Right atrium auricular region (tissue), 2 donors: ENCODE data around the gene SP8. TPM values are rescaled to one million over a fixed set of nuclear protein-coding genes. Genes with fewer than 3 reads are reported as not detected.
"Not testable (repeated sequence)": the region's sequence is repeated elsewhere in the genome, so short reads cannot be mapped to it uniquely, and the experiment has no call there.

Experiments used
- DNase-seq: peaks from one replicate; pipeline ENCODE4 v3.0.0-alpha.2; 2019; ENCODE audit warnings: low spot score
- H3K27ac ChIP-seq, 2 donors: fragments of 200-600 bp; sonication (generic); 1 replicate in 1 of 2; 2 replicates in 1 of 2; pipeline ENCODE4 v1.5.1; 2016 to 2019
- H3K27me3 ChIP-seq, 2 donors: fragments of 200-600 bp; sonication (generic); one replicate each; pipeline versions ENCODE4 v1.5.1 to v1.6.0; 2017 to 2019
- H3K36me3 ChIP-seq: fragments of 200-600 bp; sonication (generic); one replicate; pipeline ENCODE4 v1.5.1; 2016
- H3K4me1 ChIP-seq, 2 donors: fragments of 200-600 bp; sonication (generic); one replicate each; pipeline versions ENCODE4 v1.5.1 to v1.6.0; 2017 to 2019
- H3K4me3 ChIP-seq, 2 donors: fragments of 200-600 bp; sonication (generic); 1 replicate in 1 of 2; 2 replicates in 1 of 2; pipeline ENCODE4 v1.5.1; 2017 to 2019; ENCODE audit warnings: mild to moderate bottlenecking in 1 of 2, moderate library complexity in 1 of 2
- H3K9me3 ChIP-seq, 2 donors: fragments of 200-600 bp; sonication (generic); one replicate each; pipeline ENCODE4 v1.5.1; 2019
- total RNA-seq, 2 donors: library from RNA; depleted of rRNA; stranded (reverse); fragments of >200 nt; gene quantifications; one replicate each; pipeline ENCODE4 v1.1.0, GENCODE V29; 2016
- TF ChIP-seq, protein P1 (sequence below), 2 donors: fragments of 200-600 bp; sonication (generic); IDR thresholded peaks; one replicate each; pipeline ENCODE4 v1.5.1; 2019; ENCODE audit warnings: antibody characterized with exemption in 2 of 2

The SP8 gene
- total RNA-seq, 2 donors from 2014 or later = not detected

GRCh38 chr7:20828947-20829346 lies 42.3 kb upstream of the SP8 start:
- no peak overlapping the region for H3K27ac ChIP-seq

DNA sequence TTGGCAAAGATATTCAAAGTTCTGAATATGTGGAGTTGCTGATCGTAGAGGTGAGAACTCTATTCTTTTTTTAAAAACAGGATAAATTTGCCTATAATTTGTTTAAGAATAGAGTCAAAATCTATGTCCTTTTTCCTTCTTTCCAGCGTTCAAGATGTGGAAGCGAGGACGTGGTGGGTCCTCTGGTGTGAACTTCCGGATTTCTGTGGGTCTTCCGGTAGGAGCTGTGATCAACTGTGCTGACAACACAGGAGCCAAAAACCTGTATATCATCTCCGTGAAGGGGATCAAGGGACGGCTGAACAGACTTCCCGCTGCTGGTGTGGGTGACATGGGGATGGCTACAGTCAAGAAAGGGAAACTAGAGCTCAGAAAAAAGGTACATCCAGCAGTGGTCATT lies 40.5 kb upstream of the SP8 start:
- TF ChIP-seq, protein P1, sequence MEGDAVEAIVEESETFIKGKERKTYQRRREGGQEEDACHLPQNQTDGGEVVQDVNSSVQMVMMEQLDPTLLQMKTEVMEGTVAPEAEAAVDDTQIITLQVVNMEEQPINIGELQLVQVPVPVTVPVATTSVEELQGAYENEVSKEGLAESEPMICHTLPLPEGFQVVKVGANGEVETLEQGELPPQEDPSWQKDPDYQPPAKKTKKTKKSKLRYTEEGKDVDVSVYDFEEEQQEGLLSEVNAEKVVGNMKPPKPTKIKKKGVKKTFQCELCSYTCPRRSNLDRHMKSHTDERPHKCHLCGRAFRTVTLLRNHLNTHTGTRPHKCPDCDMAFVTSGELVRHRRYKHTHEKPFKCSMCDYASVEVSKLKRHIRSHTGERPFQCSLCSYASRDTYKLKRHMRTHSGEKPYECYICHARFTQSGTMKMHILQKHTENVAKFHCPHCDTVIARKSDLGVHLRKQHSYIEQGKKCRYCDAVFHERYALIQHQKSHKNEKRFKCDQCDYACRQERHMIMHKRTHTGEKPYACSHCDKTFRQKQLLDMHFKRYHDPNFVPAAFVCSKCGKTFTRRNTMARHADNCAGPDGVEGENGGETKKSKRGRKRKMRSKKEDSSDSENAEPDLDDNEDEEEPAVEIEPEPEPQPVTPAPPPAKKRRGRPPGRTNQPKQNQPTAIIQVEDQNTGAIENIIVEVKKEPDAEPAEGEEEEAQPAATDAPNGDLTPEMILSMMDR (IDR thresholded peaks at IDR 0.05) = no peak
- Histone ChIP-seq H3K36me3 (no peaks in the 10 kb centered on the region), H3K9me3 (no peaks in the 10 kb centered on the region), H3K4me3 (no peak overlapping the region), H3K27ac (no peak overlapping the region), H3K27me3 (no peaks in the 10 kb centered on the region), H3K4me1 (no peaks in the 10 kb centered on the region)
- DNase-seq = no peak

More at GRCh38 chr7:20828947-20829346, 42.3 kb upstream of the SP8 start:
- Histone ChIP-seq H3K4me3 (no peak overlapping the region), H3K36me3 (no peaks in the 10 kb centered on the region), H3K9me3 (no peaks in the 10 kb centered on the region), H3K27me3 (no peaks in the 10 kb centered on the region), H3K4me1 (no peaks in the 10 kb centered on the region)
- no peak for DNase-seq
- TF ChIP-seq, protein P1 (IDR thresholded peaks at IDR 0.05) = no peak

- no peak for DNase-seq
- Histone ChIP-seq H3K27ac (no peak overlapping the region), H3K9me3 (no peaks in the 10 kb centered on the region), H3K36me3 (no peaks in the 10 kb centered on the region), H3K27me3 (no peaks in the 10 kb centered on the region), H3K4me3 (no peak overlapping the region), H3K4me1 (no peaks in the 10 kb centered on the region)
- TF ChIP-seq, protein P1 (IDR thresholded peaks at IDR 0.05) = no peak
Observed at GRCh38 chr7:20826243-20826642, 39.6 kb upstream of the SP8 start.

DNA sequence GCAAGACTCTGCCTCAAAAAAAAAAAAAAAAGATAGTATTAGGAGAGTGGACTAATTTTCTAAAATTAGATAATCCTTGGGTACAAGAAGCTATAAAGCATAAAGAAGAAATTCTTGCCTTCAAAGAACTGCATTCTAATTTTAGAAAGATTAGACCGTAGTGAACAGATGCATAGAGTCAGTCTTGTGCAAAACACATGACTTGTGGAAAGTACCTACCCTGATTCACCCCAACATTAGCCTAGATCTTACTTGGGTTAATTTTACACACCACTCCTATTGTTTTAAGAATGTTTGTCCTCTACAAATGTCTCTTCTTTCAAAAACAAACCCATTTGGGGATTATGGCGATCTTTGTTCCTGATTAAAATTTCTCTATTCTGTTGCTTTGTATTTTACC lies 38.9 kb upstream of the SP8 start:
- TF ChIP-seq, protein P1 (IDR thresholded peaks at IDR 0.05) = no peak
- H3K4me3 ChIP-seq = no peak overlapping the region
- no peak overlapping the region for H3K27ac ChIP-seq
- no peaks in the 10 kb centered on the region for H3K27me3 ChIP-seq
- DNase-seq = no peak
- H3K36me3 ChIP-seq = no peaks in the 10 kb centered on the region
- no peaks in the 10 kb centered on the region for H3K9me3 ChIP-seq
- H3K4me1 ChIP-seq = no peaks in the 10 kb centered on the region

GRCh38 chr7:20821390-20821789 lies 34.7 kb upstream of the SP8 start:
- H3K36me3 ChIP-seq, H3K27ac ChIP-seq, H3K4me3 ChIP-seq, H3K4me1 ChIP-seq, DNase-seq, H3K27me3 ChIP-seq, H3K9me3 ChIP-seq: not testable (repeated sequence)

DNA sequence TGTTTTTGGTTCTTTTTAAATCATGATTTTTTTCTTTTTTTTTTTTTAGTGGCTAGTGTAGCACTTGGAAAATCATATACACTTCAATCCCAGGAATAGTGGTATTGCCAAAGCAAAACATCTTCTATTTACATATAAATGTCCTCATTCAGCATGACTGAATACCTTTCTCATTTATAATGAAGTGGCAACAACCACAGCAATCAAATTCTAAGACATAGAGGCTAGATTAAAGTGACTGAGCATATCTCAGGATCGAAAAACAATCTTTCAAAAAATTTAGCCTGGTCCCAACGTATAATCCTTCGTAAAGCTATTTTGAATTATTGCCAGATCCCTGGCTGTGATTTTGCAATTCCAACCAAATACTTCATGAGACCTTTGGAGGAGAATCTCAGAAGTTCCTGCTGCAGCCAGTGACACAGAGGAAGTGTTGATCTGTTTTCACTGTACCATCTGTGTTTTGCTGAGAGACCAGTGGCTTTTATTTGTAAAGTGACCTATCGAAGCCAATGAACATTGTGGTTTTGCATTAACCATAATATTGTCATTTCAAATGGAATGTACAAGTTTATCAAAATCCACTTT lies 29.8 kb upstream of the SP8 start:
- no peak for DNase-seq
- Histone ChIP-seq H3K27me3 (no peaks in the 10 kb centered on the region), H3K4me3 (no peak overlapping the region), H3K27ac (no peak overlapping the region), H3K36me3 (no peaks in the 10 kb centered on the region), H3K9me3 (no peaks in the 10 kb centered on the region), H3K4me1 (no peaks in the 10 kb centered on the region)
- TF ChIP-seq, protein P1 (IDR thresholded peaks at IDR 0.05) = no peak
